Measurements from ENCODE around the gene PHLDA2. TPM values are rescaled to one million over a fixed set of nuclear protein-coding genes. Genes with fewer than 3 reads are reported as not detected.

PHLDA2 gene
- total and polyA plus RNA-seq, 2 of the 13 experiments (the other 11 are each of a cell fraction or from before 2014, with no cell fraction given) = 0.55 to 0.78 TPM

DNA sequence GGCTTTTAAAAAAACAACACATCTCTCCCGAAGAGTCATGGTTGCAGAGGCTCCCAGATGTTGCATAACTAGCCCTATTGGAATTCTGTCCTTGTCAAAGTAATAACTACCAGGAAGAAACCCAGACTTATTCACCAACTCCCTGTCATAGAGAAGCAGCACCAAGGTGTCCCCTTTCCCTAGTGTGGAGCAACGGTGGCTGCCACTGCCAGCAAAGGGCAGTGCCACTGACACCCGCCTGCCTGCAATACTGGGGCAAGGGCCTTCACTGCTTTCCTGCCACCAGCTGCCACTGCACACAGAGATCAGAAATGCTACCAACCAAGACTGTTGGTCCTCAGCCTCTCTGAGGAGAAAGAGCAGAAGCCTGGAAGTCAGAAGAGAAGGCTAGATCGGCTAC lies 35.6 kb upstream of the PHLDA2 start:
- Histone ChIP-seq H3K9me3 (ENCODE audit: low read length) (no peaks in the 10 kb centered on the region), H3K27ac (ENCODE audit: extremely low read length, insufficient read depth, low read length) (no peak overlapping the region), H3K27me3 (ENCODE audit: control insufficient read depth in 1 of 2, insufficient read depth in 2 of 2, low read length in 2 of 2) (no peaks in the 10 kb centered on the region), H3K4me1 (ENCODE audit: insufficient read depth, low read length) (no peaks in the 10 kb centered on the region), H3K9ac (ENCODE audit: insufficient read depth, low read depth, low read length) (no peak overlapping the region), H3K4me3 (replicated peaks in 1 of 3; ENCODE audit: insufficient read depth in 1 of 3, low read depth in 2 of 3, low read length in 3 of 3) (no peak overlapping the region), H4K20me1 (ENCODE audit: insufficient read depth, low read length) (peaks cover 48% of the 10 kb centered on the region), H3K36me3 (replicated peaks in 1 of 2; ENCODE audit: control insufficient read depth in 1 of 2, insufficient read depth in 2 of 2, low read length in 2 of 2) (peaks cover 40 to 93% of the 10 kb centered on the region in 2 experiments), H3K4me2 (ENCODE audit: low read depth, low read length) (no peak overlapping the region), H3K79me2 (ENCODE audit: insufficient read depth, low read length) (peaks cover 82% of the 10 kb centered on the region), H2AFZ (ENCODE audit: low read length) (no peak overlapping the region)
- CTCF ChIA-PET (ENCODE audit: low intra/inter-chr PET ratio, low total read pairs) = no interaction called here
- in situ Hi-C loops (cut with HindIII; ENCODE audit: extremely low pct_ligation_motif_present, low pct_unique_long_range_greater_than_20kb) = no loop called here
- POLR2A ChIA-PET = no interaction called here
- intact Hi-C loops (cut with micrococcal nuclease; ENCODE audit: unreplicated experiment) = no loop called here
- WGBS (ENCODE audit: low lambda C conversion rate) = 88% methylated on average over 4 of the region's 4 CpGs
- TF ChIP-seq ZNF7 (CRISPR knock-in tag; IDR thresholded peaks at IDR 0.05) = no peak
- no peak for TF ChIP-seq ZNF10 (CRISPR knock-in tag; IDR thresholded peaks at IDR 0.05; ENCODE audit: borderline replicate concordance, low read depth)
- TF ChIP-seq, protein P1, sequence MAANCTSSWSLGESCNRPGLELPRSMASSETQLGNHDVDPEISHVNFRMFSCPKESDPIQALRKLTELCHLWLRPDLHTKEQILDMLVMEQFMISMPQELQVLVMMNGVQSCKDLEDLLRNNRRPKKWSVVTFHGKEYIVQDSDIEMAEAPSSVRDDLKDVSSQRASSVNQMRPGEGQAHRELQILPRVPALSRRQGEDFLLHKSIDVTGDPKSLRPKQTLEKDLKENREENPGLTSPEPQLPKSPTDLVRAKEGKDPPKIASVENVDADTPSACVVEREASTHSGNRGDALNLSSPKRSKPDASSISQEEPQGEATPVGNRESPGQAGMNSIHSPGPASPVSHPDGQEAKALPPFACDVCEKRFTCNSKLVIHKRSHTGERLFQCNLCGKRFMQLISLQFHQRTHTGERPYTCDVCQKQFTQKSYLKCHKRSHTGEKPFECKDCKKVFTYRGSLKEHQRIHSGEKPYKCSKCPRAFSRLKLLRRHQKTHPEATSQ (CRISPR knock-in tag; IDR thresholded peaks at IDR 0.05; ENCODE audit: borderline replicate concordance) = no peak
- no peak for TF ChIP-seq SOX5 (CRISPR knock-in tag; IDR thresholded peaks at IDR 0.05; ENCODE audit: borderline replicate concordance)
- TF ChIP-seq CEBPZ (IDR thresholded peaks at IDR 0.05; ENCODE audit: low read length) = no peak
- no peak for TF ChIP-seq KDM3A (CRISPR knock-in tag; IDR thresholded peaks at IDR 0.05; ENCODE audit: low read depth)
- no peak for TF ChIP-seq JUN (CRISPR knock-in tag; IDR thresholded peaks at IDR 0.05)
- no peak for TF ChIP-seq ESRRA (CRISPR knock-in tag; IDR thresholded peaks at IDR 0.05; ENCODE audit: low read depth)
- TF ChIP-seq ZNF235 (CRISPR knock-in tag; IDR thresholded peaks at IDR 0.05; ENCODE audit: borderline replicate concordance) = no peak
- no peak for TF ChIP-seq ZNF556 (CRISPR knock-in tag; IDR thresholded peaks at IDR 0.05; ENCODE audit: borderline replicate concordance)
- TF ChIP-seq ZNF17 (CRISPR knock-in tag; IDR thresholded peaks at IDR 0.05) = no peak
- TF ChIP-seq PHF8 (CRISPR knock-in tag; IDR thresholded peaks at IDR 0.05) = no peak
- TF ChIP-seq ZNF891 (CRISPR knock-in tag; IDR thresholded peaks at IDR 0.05) = no peak
- no peak for TF ChIP-seq EED (CRISPR knock-in tag; IDR thresholded peaks at IDR 0.05)
- TF ChIP-seq ZNF343 (CRISPR knock-in tag; IDR thresholded peaks at IDR 0.05) = no peak
- TF ChIP-seq ZNF616 (CRISPR knock-in tag; IDR thresholded peaks at IDR 0.05; ENCODE audit: low read depth) = no peak
- no peak for TF ChIP-seq HOXA3 (CRISPR knock-in tag; IDR thresholded peaks at IDR 0.05)
- no peak for TF ChIP-seq ZNF383 (CRISPR knock-in tag; IDR thresholded peaks at IDR 0.05; ENCODE audit: borderline replicate concordance)
- TF ChIP-seq, protein P2, sequence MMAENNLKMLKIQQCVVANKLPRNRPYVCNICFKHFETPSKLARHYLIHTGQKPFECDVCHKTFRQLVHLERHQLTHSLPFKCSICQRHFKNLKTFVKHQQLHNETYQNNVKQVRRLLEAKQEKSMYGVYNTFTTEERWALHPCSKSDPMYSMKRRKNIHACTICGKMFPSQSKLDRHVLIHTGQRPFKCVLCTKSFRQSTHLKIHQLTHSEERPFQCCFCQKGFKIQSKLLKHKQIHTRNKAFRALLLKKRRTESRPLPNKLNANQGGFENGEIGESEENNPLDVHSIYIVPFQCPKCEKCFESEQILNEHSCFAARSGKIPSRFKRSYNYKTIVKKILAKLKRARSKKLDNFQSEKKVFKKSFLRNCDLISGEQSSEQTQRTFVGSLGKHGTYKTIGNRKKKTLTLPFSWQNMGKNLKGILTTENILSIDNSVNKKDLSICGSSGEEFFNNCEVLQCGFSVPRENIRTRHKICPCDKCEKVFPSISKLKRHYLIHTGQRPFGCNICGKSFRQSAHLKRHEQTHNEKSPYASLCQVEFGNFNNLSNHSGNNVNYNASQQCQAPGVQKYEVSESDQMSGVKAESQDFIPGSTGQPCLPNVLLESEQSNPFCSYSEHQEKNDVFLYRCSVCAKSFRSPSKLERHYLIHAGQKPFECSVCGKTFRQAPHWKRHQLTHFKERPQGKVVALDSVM (CRISPR knock-in tag; IDR thresholded peaks at IDR 0.05) = no peak
- ATAC-seq (no peak), FAIRE-seq (no peak), DNase-seq (ENCODE audit: low spot score) (no peak)
- no TSS peak for BruUV-seq (replicated peaks)

Measured in HepG2 (cell line).